Measurements from ENCODE around the gene TMEM132D. TPM values are rescaled to one million over a fixed set of nuclear protein-coding genes. Genes with fewer than 3 reads are reported as not detected.

The TMEM132D gene
- total and polyA plus RNA-seq, 2 donors (not counting 3 experiments of a cell fraction or from before 2014, with no cell fraction given) = not detected

DNA sequence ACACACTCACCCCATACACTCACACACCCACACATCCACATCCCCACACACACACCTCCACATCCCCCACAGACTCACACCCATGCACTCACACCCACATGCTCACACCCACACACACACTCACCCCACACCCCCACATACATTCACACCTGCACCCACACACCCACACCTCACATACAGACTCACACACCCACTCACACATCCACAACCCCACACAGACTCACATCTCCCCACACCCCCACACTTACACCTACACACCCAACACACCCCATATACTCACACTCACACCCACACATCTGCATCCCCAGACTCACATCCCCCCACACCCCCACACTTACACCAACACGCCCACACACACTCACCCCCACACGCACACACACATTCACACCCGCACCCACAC lies 878.8 kb downstream of the TMEM132D start:
- TF ChIP-seq JUN (IDR thresholded peaks at IDR 0.05; ENCODE audit: borderline replicate concordance, insufficient read depth, insufficient read length, low read depth) (no peak), EZH2 (IDR thresholded peaks at IDR 0.05; ENCODE audit: borderline replicate concordance, low read depth, low read length, severe bottlenecking) (no peak), GATA2 (IDR thresholded peaks at IDR 0.05; ENCODE audit: insufficient read depth, insufficient read length, low read depth, low read length) (no peak)
- Histone ChIP-seq H3K4me2 (ENCODE audit: insufficient read depth, low read length) (no peak overlapping the region), H3K9ac (replicated peaks; ENCODE audit: extremely low read depth, insufficient read depth, low read length) (no peak overlapping the region), H3K36me3 (ENCODE audit: control insufficient read depth in 2 of 2, extremely low read depth in 1 of 2, insufficient read depth in 2 of 2, low read length in 2 of 2) (no peaks in the 10 kb centered on the region), H3K79me2 (ENCODE audit: control insufficient read depth, insufficient read depth, low read length) (no peaks in the 10 kb centered on the region), H2AFZ (ENCODE audit: low read depth, low read length) (no peak overlapping the region), H3K4me1 (ENCODE audit: control insufficient read depth, extremely low read depth, insufficient read depth, low read length) (no peaks in the 10 kb centered on the region), H3K9me1 (replicated peaks; ENCODE audit: control insufficient read depth, extremely low read depth, insufficient read depth, low read length) (no peaks in the 10 kb centered on the region), H3K4me3 (replicated peaks in 1 of 3; ENCODE audit: insufficient read depth in 1 of 3, low read depth in 1 of 3, low read length in 3 of 3) (no peak overlapping the region), H3K9me3 (replicated peaks; ENCODE audit: control insufficient read depth, insufficient read depth, low read length) (peaks cover 5% of the 10 kb centered on the region), H3K27me3 (ENCODE audit: control insufficient read depth in 2 of 2, insufficient read depth in 2 of 2, low read length in 2 of 2) (no peaks in the 10 kb centered on the region), H4K20me1 (replicated peaks; ENCODE audit: control insufficient read depth, extremely low read depth, insufficient read depth, low read length) (no peaks in the 10 kb centered on the region), H3K27ac (ENCODE audit: insufficient read depth, low read depth, low read length) (no peak overlapping the region)
- intact Hi-C loops (cut with micrococcal nuclease) (no loop called here), dilution Hi-C loops (cut with MboI; ENCODE audit: extremely low pct_ligation_motif_present, low sequenced_read_pairs) (no loop called here)
- no peak for FAIRE-seq
- ChIA-PET CTCF (no interaction called here), POLR2A (no interaction called here)
- no peak for DNase-seq (ENCODE audit: low read depth, low spot score)
- BruUV-seq (replicated peaks) = no TSS peak

Small RNA genes lying within 50 kb of the gene (small RNA-seq; reads per million reads assigned to genes)
- gene RF02271 (ENCODE audit: insufficient read depth, insufficient read length, low read depth, low replicate concordance) = not detected
